Tibial nerve (tissue), 3 donors: ENCODE results near the gene ADAMTS9.
A peak's percentile ranks its signal among the peaks of the same experiment; 100 is the strongest.

Experiments used
- CTCF ChIP-seq, 5 experiments: fragments of 200-600 bp in 3 of 5; fragments of 450-650 bp in 2 of 5; sonication (generic) in 3 of 5; IDR thresholded peaks; one replicate each; pipeline ENCODE4 v1.5.1; 2016 to 2019; ENCODE audit warnings: antibody characterized with exemption in 5 of 5, mild to moderate bottlenecking in 3 of 5, moderate library complexity in 2 of 5
- POLR2A ChIP-seq, 2 donors: fragments of 450-650 bp; IDR thresholded peaks; one replicate each; pipeline ENCODE4 v1.6.1; 2017; ENCODE audit warnings: antibody characterized with exemption in 2 of 2, mild to moderate bottlenecking in 2 of 2, moderate library complexity in 2 of 2

- no peak for TF ChIP-seq POLR2A (IDR thresholded peaks at IDR 0.05)
- TF ChIP-seq CTCF (IDR thresholded peaks at IDR 0.05), result peak; percentile 72 to 89 (median 83)
These were observed 203.4 kb downstream of the ADAMTS9 start for GRCh38 chr3:64484289-64484992.
